HG02798 (cell line): ENCODE data around the gene ARPIN.
"Not testable (repeated sequence)": the region's sequence is repeated elsewhere in the genome, so short reads cannot be mapped to it uniquely, and the experiment has no call there.

Experiments used
- ATAC-seq: cut with Tn5 transposase; IDR thresholded peaks from one replicate; pipeline ENCODE4 v1.9.1; 2021; ENCODE audit warnings: mild to moderate bottlenecking; ENCODE audit not compliant: unreplicated experiment, poor library complexity

The ARPIN gene

DNA sequence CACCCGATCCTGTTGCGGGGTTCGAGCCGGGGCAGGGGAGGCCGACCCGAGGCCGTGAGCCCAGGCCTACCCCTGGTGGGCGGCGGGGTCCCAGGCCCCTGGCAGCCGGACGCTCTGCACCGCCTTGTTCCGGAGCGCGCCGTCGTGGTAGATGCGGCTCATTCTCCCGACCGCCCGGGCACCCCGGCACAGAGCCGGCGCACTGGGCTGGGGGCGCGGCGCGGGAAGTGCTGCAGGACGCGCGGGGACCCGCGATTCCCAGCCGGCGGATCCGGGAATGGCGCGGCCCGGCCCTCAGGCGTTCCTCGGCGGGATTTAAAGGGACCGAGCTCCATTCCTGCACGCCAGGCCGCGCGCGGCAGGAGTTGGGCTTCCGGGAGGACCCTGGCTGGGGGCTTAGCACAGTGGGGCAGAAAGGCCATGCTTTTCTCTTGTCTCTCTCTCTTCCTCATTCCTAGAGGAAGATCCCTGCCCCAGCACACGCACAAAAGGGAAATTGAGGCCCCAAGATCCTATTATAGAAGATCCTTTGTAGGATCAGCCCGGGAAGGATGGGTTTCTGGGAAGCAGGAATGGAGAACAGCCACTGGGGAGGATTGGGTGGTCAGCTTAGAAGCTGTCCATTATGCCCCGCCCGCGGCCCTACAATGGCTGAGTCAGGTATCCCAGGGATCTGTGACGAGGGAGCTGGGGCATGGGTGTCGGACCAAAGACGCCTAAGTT, at the start of gene ARPIN:
ARPIN (minus strand) TSS at position 279 of the 723 bp plus-strand sequence; CDS start at position 162, 117 bp downstream.
- ATAC-seq, result no peak

DNA sequence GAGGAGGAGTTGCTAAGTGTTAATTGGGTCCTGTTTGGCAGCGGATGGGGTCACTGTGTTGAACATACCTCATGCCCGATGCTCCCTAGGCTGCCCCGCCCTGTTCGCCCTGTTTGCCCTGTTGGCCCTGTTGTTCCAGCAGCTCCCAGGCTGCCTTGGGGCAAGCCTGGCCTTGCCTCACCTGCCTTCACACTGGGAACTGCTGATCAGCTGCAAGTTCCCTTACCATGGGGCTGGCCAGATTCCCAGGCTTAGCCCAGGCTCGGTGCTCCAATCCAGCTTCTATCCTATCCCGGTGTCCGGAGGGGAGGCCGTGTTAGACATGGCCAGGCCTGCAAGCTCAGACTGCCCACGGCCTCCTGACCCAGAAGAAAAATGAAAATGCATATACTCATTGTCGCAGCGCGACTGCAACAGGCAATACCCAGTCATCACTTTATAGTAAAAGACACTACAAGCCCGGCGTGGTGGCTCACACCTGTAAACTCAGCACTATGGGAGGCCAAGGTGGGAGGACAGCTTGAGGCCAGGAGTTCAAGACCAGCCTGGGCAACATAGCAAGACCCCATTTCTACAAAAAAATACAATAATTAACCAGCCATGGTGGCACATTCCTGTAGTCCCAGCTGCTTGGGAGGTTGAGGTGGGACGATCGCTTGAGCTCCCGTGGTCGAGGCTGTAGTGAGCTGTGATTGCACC, 45.5 kb upstream of the ARPIN start:
- ATAC-seq, result no peak

DNA sequence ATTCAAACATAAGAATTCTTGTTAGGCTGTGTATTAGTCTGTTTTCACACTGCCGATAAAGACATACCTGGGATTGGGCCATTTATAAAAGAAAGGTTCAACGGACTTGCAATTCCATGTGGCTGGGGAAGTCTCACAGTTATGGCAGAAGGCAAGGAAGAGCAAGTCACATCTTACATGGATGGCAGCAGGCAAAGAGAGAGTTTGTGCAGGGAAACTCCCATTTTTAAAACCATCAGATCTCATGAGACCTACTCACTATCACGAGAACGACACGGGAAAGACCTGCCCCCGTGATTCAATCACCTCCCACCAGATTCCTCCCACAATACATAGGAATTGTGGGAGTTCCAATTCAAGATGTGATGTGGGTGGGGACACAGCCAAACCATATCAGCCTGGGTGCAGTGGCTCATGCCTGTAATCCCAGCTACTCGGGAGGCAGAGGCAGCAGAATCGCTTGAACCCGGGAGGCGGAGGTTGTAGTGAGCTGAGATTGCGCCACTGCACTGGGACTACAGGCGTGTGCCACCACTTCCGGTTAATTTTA, 42.8 kb upstream of the ARPIN start:
- ATAC-seq, result not testable (repeated sequence)

DNA sequence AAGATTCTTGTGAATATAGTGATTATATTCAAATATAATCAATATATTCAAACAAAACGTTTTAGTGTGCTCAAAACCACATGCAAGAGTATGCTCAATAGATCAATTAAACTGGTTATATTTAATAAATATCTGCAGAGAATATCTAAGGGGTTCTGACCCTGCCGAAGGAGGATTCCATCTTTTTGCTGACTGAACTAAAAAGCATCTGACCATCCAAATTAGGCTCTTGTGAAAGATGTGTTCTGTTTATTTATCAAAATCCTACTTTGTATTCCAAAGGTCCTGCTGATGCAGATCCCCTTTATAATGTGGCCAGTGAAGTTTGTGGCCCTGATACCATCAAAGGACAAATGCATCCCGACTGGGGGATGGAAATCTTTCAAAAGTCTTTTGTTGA, 41.8 kb upstream of the ARPIN start:
- ATAC-seq, result no peak

DNA sequence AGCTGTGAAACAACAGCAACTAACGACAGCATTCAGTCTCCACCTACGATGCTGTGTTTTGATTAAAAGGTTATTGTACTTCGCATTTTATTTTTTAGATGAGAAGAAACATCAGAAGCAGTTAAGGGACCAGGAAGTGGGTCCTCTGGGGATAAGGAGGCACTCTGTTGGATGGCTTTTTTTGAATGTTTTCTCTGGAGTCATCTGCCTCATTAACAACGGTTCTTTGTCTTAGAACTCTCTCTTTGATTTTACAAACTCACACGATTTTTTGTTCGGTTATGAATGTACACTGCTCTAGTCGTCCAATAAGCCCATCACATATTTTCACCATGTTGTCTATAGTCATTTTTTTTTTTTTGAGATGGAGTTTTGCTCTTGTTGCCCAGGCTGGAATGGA, 36.0 kb upstream of the ARPIN start:
- no peak for ATAC-seq

DNA sequence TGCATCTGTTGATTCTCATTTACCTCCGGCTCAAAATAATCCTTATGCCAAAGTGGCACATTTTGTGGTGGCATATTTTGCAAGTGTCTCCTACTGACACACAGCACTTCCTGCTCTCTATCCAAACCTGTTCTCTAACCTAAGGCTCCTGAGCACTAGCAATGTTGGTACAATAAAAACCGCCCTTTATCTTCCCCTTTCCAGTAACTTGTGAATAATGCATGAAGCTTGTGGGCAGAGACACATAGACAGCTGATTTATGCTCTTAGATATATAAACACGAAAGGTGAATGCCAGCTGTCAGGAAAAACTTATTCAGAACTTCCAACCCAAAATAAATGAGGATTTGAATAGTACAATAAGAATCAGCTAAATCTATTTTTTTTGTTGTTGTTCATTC, 34.6 kb upstream of the ARPIN start:
- no peak for ATAC-seq

DNA sequence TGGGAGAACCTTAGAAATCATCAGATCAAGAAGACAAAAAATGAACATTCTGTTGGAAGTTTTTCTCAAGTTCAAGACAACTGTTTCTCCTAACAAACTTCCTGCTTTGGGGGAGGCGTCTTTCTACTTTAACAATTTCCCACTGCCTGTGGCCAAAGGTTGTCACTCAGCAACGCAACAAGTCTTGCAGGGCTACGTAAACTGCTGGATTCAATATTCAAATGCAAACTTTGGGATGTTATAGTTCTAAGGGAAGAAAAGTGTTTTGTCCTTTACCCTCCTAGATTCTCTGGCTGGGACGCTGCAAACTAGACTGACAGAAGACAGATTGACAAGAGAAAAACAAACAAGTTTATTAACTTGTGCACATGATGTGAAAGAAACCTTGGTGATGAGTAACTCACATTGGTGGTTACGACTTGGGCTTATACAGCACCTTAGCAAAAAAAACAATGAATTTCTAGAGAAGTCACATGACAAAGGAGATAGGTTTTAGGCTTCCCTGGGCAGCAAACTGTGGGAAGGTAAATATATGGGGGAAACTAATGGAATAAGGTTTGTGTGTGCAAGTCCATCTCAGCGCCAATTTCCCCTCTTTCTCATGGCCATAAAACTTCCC, 34.0 kb upstream of the ARPIN start:
- ATAC-seq, result no peak

DNA sequence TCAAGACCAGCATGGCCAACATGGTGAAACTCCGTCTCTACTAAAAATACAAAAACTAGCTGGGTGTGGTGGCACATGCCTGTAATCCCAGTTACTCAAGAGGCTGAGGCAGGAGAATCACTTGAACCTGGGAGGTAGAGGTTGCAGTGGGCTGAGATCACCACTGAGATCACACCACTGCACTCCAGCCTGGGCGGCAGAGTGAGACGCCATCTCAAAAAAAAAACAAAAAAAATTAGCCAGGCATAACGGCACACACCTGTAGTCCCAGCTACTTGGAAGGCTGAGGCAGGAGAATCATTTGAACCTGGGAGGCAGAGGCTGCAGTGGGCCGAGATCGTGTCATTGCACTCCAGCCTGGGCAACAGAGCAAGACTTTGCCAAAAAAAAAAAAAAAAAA, 31.0 kb upstream of the ARPIN start:
- ATAC-seq, result not testable (repeated sequence)

DNA sequence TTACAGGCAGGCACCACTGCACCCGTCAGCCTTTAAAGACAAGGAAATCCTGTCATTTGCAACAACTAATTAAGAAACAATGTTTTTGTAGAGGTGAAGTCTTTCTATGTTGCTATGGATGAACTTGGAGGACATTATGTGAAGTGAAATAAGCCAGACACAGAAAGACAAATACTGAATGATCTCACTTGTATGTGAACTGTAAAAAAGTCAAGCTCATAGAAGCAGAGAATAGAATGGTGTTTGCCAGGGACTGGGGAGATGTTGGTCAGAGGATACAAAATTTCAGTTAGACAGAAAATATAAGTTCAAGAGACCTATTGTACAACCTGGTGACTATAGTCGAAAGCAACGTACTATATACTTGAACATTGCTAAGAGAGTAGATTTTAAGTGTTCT, 27.2 kb upstream of the ARPIN start:
- ATAC-seq, result no peak

DNA sequence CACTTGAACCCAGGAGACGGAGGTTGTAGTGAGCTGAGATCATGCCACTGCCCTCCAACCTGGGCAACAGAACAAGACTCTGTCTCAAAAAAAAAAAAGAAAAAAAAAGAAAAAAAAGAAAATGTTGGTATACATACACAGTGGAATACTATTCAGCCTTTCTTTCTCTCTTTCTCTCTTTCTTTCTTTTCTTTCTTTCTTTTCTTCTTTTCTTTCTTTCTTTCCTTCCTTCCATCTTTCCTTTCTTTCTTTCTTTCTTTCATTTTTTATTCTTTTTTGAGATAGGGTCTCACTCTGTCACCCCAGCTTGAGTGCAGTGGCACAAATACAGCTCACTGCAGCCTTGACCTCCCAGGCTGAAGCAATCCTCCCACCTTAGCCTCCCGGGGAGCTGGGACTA, 26.6 kb upstream of the ARPIN start:
- ATAC-seq, result not testable (repeated sequence)

DNA sequence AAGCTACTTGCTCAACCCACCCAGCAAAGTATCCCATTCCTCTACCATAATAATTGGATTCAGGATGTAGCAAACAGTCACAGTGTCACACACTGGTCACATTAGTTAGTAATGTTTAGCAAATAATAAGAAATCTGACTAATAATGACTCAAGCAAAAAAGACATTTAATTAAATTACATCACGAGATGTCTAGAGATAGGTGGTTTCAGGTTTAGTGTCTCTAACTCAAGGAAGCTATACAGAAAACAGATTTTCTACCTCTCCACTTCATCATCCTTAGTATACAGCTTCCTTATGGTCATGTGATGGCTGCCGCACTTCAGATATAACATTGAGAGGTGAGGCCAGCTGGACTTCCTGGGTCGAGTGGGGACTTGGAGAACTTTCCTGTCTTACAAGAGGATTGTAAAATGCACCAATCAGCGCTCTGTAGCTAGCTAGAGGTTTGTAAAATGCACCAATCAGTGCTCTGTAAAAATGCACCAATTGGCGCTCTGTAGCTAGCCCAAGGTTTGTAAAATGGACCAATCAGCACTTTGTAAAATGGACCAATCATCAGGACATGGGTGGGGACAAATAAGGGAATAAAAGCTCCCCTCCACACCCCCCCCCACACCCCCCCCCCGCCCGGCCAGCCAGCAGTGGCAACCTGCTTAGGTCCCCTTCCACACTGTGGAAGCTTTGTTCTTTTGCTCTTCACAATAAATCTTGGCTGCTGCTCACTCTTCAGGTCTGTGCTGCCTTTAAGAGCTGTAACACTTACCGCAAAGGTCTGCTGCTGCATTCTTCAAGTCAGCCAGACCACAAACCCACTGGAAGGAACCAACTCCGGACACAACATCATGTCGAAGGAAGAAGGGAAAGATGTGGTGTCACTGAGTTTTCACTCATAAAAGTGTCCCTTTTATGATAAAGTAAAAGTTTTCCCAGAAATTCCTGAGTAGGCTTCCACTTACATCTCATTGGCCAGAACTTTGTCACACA, 24.9 kb upstream of the ARPIN start:
- no peak for ATAC-seq

DNA sequence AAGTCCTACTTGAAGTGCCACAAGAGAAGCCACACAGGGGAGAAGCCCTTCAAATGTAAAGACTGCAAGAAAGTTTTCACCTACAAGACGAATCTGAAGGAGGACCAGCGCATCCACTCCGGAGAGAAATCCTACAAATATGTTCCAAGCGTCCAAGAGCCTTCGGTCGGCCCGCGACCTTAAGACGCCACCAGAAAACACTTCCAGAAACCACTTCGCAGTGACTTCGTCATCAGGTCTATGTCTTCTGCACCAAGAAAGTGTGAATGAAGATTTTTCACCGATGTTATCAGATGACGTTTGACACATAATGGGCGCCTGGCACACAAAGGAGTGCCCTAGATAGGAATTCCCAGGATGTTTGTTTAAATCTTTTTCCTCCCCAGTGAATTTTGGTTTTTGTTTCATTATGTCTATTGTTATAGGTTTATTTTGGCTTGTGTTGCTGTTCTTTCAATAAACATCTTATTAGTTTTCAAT, 24.1 kb upstream of the ARPIN start:
- ATAC-seq, result no peak

DNA sequence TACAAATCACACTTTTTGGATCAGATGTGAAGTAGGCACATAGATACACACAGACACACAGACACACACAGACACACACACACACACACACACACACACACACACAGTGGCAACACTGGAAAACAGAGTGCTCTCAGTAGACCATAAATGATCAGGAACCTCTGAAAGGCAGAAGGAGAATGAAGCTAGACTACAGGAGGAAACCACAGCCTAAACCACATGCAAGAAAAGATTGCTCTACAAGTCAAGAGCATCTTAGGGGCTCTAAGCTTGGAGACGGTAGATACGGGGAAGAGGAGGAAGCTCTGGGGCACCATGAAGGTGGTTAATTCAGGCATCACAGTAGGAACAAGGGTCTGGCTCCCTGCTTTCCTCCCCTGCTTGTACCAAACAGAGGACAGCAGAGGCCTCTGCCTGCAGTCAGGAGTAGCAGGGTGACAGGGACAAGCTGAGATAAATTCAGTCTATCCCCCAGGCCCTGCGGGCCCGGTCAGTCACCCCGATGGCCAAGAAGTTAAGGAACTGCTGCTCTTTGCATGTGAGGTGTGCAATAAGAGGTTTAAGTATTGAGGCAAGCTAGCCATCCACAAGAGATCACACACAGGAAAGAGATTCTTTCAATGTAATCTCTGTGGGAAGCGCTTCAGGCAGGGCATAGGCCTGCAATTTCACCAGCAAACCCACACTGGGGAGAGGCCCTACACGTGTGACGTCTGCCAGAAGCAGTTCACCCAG, 23.5 kb upstream of the ARPIN start:
- ATAC-seq, result no peak

DNA sequence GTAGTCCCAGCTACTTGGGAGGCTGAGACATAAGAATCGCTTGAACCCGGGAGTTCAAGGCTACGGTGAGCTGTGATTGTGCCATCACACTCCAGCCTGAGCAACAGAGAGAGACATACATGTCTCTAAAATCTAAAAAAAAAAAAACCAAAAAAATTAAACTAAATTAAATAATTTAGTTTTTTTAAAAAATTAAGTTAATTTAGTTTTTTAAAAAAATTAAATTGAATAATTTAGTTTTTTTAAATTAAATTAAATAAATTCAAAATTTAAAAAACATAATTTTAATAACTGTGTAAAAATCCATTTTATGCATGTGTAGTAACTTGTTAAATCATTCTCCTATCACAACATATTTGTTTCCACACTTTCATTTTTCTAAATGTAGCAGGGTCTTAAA, 20.1 kb upstream of the ARPIN start:
- ATAC-seq, result no peak

DNA sequence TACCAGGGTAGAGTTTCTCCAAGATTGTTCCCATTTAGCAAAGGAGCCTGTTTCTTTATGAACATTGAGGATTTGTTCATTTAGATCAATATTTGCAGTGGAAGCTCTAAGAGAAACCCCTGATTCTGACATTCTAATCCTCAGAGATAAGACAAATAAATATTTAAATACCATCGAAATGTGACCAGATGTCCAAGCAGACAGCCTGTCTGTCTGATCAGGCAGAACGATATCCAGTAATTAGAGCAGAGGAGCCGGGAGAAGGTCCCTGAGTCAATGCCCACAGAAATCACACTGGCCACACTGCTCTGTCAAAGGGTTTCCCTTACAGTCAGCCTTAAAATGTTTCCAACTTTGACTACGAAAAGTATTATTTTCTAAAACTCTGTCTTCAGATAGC, 15.7 kb upstream of the ARPIN start:
- ATAC-seq, result no peak

DNA sequence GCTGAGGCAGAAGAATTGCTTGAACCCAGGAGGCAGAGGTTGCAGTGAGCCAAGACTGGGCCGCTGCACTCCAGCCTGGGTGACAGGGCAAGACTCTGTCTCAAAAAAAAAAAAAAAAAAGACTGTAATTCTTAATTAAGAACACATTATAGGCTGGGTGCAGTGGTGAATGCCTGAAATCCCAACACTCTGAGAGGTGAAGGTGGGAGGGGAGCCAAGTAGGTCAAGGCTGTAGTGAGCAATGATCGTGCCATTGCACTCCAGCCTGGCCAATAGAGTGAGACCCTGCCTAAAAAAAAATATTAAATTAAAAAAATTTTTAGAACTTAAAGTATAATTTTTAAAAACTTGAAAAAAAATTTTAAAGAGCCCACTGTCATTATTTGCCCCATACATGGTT, 13.4 kb upstream of the ARPIN start:
- ATAC-seq, result no peak

DNA sequence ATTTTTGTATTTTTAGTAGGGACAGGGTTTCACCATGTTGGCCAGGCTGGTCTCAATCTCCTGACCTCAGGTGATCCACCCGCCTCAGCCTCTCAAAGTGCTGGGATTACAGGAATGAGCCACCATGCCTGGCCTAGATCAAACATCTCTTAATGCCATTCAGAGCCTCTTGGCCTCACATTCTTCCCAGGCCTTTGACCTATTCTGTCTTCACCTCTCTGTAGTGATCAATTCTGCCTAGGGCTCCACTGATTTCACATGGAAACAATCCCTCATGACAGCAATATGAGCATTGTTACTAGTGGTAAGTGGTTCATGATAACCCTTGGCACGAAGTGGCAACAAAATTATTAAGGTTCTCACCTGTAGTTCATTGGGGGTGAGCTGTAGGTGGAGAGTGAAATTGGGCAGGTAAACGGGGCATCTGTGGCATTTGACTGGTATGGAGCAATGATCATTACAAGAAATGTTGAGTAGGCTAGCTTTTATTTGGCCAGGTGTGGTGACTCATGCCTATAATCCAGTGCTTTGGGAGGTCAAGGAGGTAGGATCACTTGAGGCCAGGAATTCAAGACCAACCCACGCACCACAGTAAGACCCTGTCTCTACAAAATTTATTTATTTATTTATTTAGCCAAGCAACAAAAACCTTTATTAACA, 4.8 kb upstream of the ARPIN start:
- ATAC-seq, result no peak

DNA sequence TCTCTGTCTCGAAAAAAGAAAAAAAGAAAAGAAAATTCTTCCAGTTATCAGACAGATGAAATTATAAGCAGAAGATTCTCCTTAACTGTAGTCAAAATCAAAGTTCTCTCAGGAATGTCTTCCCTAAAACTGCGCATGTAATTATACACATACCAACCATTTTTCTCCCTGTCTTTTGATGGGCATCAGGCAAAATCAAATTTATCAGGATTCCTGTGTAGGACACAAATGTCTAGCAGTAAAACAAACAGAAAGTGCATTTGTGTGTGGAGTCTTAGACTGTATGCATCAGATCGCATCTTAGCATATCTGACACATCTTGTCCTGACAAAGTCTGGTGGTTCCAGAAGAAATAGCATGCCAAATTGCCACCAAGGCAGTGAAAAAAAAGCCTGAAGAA, 3.9 kb upstream of the ARPIN start:
- ATAC-seq, result no peak

DNA sequence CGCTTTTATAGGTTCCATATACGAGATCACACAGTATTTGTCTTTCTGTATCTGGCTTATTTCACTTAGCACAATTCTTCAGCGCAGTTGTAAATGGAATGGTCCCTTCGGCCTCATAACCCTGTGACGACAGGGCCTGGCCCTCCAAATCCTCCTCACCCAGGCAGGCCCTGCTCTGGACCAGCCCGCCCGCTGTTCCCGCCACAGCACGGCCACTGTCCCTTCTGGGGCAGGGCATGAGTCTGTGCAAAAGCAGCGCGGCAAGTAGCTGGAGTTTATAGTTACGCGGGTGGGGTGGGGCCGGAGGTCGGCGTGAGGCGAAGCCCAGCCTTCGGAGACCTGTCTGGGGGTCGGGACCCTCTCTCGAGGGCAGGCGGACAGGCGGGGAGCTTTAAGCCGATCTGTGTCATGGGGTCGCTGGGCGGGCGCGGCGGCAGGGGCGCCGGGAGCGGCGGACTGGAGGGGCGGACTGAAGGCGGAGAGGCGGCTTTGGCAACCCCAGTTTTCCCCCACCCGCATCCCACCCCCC, 543 bp downstream of the ARPIN start:
- no peak for ATAC-seq
